Calu3 (cell line): ENCODE data around the gene GALNT17. TPM values are rescaled to one million over a fixed set of nuclear protein-coding genes. Genes with fewer than 3 reads are reported as not detected.

Experiments
- BruUV-seq: library from RNA; stranded (reverse); fragments of 400-500 nt; replicated peaks from 2 replicates; lab custom pipeline; 2021; lab: Mats Ljungman, UMichigan
- CTCF ChIA-PET: fragments of 300-600 bp; sonication (Branson Sonifier 250); formaldehyde crosslinking; loops from one replicate; lab custom pipeline; 2022; ENCODE audit warnings: antibody characterized with exemption; lab: Charles Lee
- DNase-seq: peaks from one replicate; pipeline ENCODE4 v3.0.0; 2022
- H3K27ac Mint-ChIP-seq: one replicate; pipeline ENCODE4 v1.8.0; 2022; ENCODE audit warnings: mixed read lengths; ENCODE audit not compliant: unreplicated experiment
- H3K27me3 Mint-ChIP-seq: one replicate; pipeline ENCODE4 v1.8.0; 2022; ENCODE audit warnings: mixed read lengths; ENCODE audit not compliant: unreplicated experiment
- H3K36me3 Mint-ChIP-seq: one replicate; pipeline ENCODE4 v1.8.0; 2022; ENCODE audit warnings: mild to moderate bottlenecking, moderate library complexity, mixed read lengths; ENCODE audit not compliant: insufficient read depth, unreplicated experiment
- H3K4me1 Mint-ChIP-seq: one replicate; pipeline ENCODE4 v1.8.0; 2022; ENCODE audit warnings: mild to moderate bottlenecking, low read depth, mixed read lengths; ENCODE audit not compliant: unreplicated experiment
- H3K4me3 Mint-ChIP-seq: one replicate; pipeline ENCODE4 v1.8.0; 2022; ENCODE audit warnings: mild to moderate bottlenecking, low read depth, moderate library complexity, mixed read lengths; ENCODE audit not compliant: unreplicated experiment
- H3K9me3 Mint-ChIP-seq: one replicate; pipeline ENCODE4 v1.8.0; 2022; ENCODE audit warnings: low read depth, mixed read lengths; ENCODE audit not compliant: unreplicated experiment
- CTCF ChIP-seq: fragments of 200-600 bp; IDR thresholded peaks from one replicate; pipeline ENCODE4 v1.8.0; 2022; ENCODE audit warnings: antibody characterized with exemption; ENCODE audit not compliant: unreplicated experiment
- intact Hi-C: fragments of 100-400 bp; cut with micrococcal nuclease; formaldehyde crosslinking; loops from one replicate; pipeline ENCODE4 v1.10.0; 2022; ENCODE audit not compliant: unreplicated experiment
- total RNA-seq: library from RNA; stranded (reverse); gene quantifications from 2 replicates; pipeline ENCODE4 v1.2.3, GENCODE V29; 2022

GALNT17 gene
- total RNA-seq, 1 experiment from 2014 or later, result not detected

- CTCF ChIA-PET, result no interaction called here
- BruUV-seq, result no TSS peak
- H3K27ac Mint-ChIP-seq, result no peak overlapping the region
- H3K4me3 Mint-ChIP-seq, result no peak overlapping the region
- H3K9me3 Mint-ChIP-seq, result peaks cover 4% of the 10 kb centered on the region
- no peaks in the 10 kb centered on the region for H3K4me1 Mint-ChIP-seq
- no peak for TF ChIP-seq CTCF
- H3K36me3 Mint-ChIP-seq, result no peaks in the 10 kb centered on the region
- intact Hi-C loops, result no loop called here
- DNase-seq, result no peak
- H3K27me3 Mint-ChIP-seq, result no peaks in the 10 kb centered on the region
These were observed 431.3 kb downstream of the GALNT17 start for GRCh38 chr7:71563276-71563675.

- no peak overlapping the region for H3K4me3 Mint-ChIP-seq
- no TSS peak for BruUV-seq
- no peaks in the 10 kb centered on the region for H3K27me3 Mint-ChIP-seq
- no peak for DNase-seq
- no peak for TF ChIP-seq CTCF
- no peaks in the 10 kb centered on the region for H3K36me3 Mint-ChIP-seq
- peaks cover 4% of the 10 kb centered on the region for H3K9me3 Mint-ChIP-seq
- no peak overlapping the region for H3K27ac Mint-ChIP-seq
- H3K4me1 Mint-ChIP-seq, result no peaks in the 10 kb centered on the region
- CTCF ChIA-PET, result interaction anchor here (0.7 kb wide), 1 partner anchor 394 kb away, joined by 6 read pairs; no protein-coding TSS in a partner anchor
- intact Hi-C loops, result no loop called here
These were observed 434.4 kb downstream of the GALNT17 start for GRCh38 chr7:71566376-71566775.

GRCh38 chr7:71566991-71567390 is 435.0 kb downstream of the GALNT17 start:
- intact Hi-C loops, result no loop called here
- H3K4me1 Mint-ChIP-seq, result no peaks in the 10 kb centered on the region
- TF ChIP-seq CTCF, result no peak
- BruUV-seq, result no TSS peak
- no peaks in the 10 kb centered on the region for H3K36me3 Mint-ChIP-seq
- no peak overlapping the region for H3K4me3 Mint-ChIP-seq
- H3K9me3 Mint-ChIP-seq, result peaks cover 6% of the 10 kb centered on the region
- no peak overlapping the region for H3K27ac Mint-ChIP-seq
- no peak for DNase-seq
- no peaks in the 10 kb centered on the region for H3K27me3 Mint-ChIP-seq
- CTCF ChIA-PET, result no interaction called here

GRCh38 chr7:71574153-71574860 is 442.4 kb downstream of the GALNT17 start:
- Mint-ChIP-seq H3K4me3 (no peak overlapping the region), H3K4me1 (no peaks in the 10 kb centered on the region), H3K27me3 (no peaks in the 10 kb centered on the region), H3K36me3 (no peaks in the 10 kb centered on the region), H3K9me3 (peaks cover 8% of the 10 kb centered on the region), H3K27ac (no peak overlapping the region)
- intact Hi-C loops, result no loop called here
- CTCF ChIA-PET, result no interaction called here
- no peak for DNase-seq
- BruUV-seq, result no TSS peak
- TF ChIP-seq CTCF, result no peak
